SK-N-MC (cell line): ENCODE data around the gene PARP1.

Source experiments
- DNase-seq: peaks from one replicate; pipeline ENCODE4 v3.0.0-alpha.2; 2011; ENCODE audit warnings: low read depth, low spot score
- H3K27ac ChIP-seq: fragments of 200-600 bp; sonication (generic); 2 replicates; pipeline ENCODE4 v1.5.1; 2016; ENCODE audit warnings: mixed run types
- H3K36me3 ChIP-seq: fragments of 200-600 bp; sonication (generic); 2 replicates; pipeline ENCODE4 v1.6.1; 2017; ENCODE audit warnings: antibody characterized with exemption, low read length, mixed read lengths; ENCODE audit not compliant: insufficient read depth
- H3K4me3 ChIP-seq: fragments of 200-600 bp; sonication (generic); 2 replicates; pipeline ENCODE4 v1.5.1; 2016
- H3K9ac ChIP-seq: fragments of 200-600 bp; sonication (generic); 2 replicates; pipeline ENCODE4 v1.8.0; 2017; ENCODE audit warnings: mixed run types, mixed read lengths; ENCODE audit not compliant: insufficient read length
- H3K9me3 ChIP-seq: fragments of 200-600 bp; sonication (generic); 2 replicates; pipeline ENCODE4 v1.6.1; 2017; ENCODE audit warnings: low read depth, mild to moderate bottlenecking, antibody characterized with exemption, low read length, moderate library complexity, mixed read lengths
- EZH2 ChIP-seq: fragments of 200-600 bp; sonication (generic); IDR thresholded peaks from one replicate; pipeline ENCODE4 v1.6.1; 2017; ENCODE audit warnings: antibody characterized with exemption
- FOXP2 ChIP-seq: optimal IDR thresholded peaks from 2 replicates; pipeline ENCODE3; 2011; ENCODE audit warnings: mild to moderate bottlenecking, moderate library complexity; ENCODE audit not compliant: insufficient read depth; ENCODE audit errors: extremely low read length, control extremely low read depth
- POLR2AphosphoS5 ChIP-seq: IDR thresholded peaks from 2 replicates; pipeline ENCODE4 v1.6.1; 2012; ENCODE audit warnings: mild to moderate bottlenecking, low read depth, low read length, borderline replicate concordance

PARP1 gene

GRCh38 chr1:226362361-226362760 lies 45.5 kb downstream of the PARP1 start:
- Histone ChIP-seq H3K27ac (no peak overlapping the region), H3K36me3 (peaks cover 88% of the 10 kb centered on the region), H3K9me3 (no peaks in the 10 kb centered on the region), H3K4me3 (no peak overlapping the region), H3K9ac (no peak overlapping the region)
- DNase-seq: no peak
- no peak for TF ChIP-seq POLR2AphosphoS5

GRCh38 chr1:226360106-226360746 lies 47.7 kb downstream of the PARP1 start:
- TF ChIP-seq POLR2AphosphoS5: no peak
- no peak overlapping the region for H3K4me3 ChIP-seq
- H3K9me3 ChIP-seq: no peaks in the 10 kb centered on the region
- H3K9ac ChIP-seq: no peak overlapping the region
- no peak overlapping the region for H3K27ac ChIP-seq
- peaks cover 72% of the 10 kb centered on the region for H3K36me3 ChIP-seq
- DNase-seq: no peak

GRCh38 chr1:226357416-226357815 lies 50.5 kb downstream of the PARP1 start:
- Histone ChIP-seq H3K9ac (no peak overlapping the region), H3K9me3 (no peaks in the 10 kb centered on the region), H3K27ac (no peak overlapping the region), H3K4me3 (no peak overlapping the region), H3K36me3 (peaks cover 44% of the 10 kb centered on the region)
- DNase-seq: no peak
- no peak for TF ChIP-seq EZH2
- no peak for TF ChIP-seq POLR2AphosphoS5
- TF ChIP-seq FOXP2: no peak

- Histone ChIP-seq H3K9ac (no peak overlapping the region), H3K27ac (no peak overlapping the region), H3K36me3 (peaks cover 29% of the 10 kb centered on the region), H3K4me3 (no peak overlapping the region), H3K9me3 (no peaks in the 10 kb centered on the region)
- TF ChIP-seq POLR2AphosphoS5: no peak
- no peak for TF ChIP-seq FOXP2
- TF ChIP-seq EZH2: no peak
- DNase-seq: no peak
These were observed 52.0 kb downstream of the PARP1 start for GRCh38 chr1:226355669-226356551.

- TF ChIP-seq FOXP2 (no peak), EZH2 (no peak), POLR2AphosphoS5 (no peak)
- no peak overlapping the region for H3K9ac ChIP-seq
- no peak overlapping the region for H3K4me3 ChIP-seq
- H3K36me3 ChIP-seq: peaks cover 22% of the 10 kb centered on the region
- H3K27ac ChIP-seq: no peak overlapping the region
- no peak for DNase-seq
- H3K9me3 ChIP-seq: no peaks in the 10 kb centered on the region
These were observed 52.9 kb downstream of the PARP1 start for GRCh38 chr1:226355016-226355415.

GRCh38 chr1:226353698-226354525 lies 54.0 kb downstream of the PARP1 start:
- no peak overlapping the region for H3K27ac ChIP-seq
- H3K36me3 ChIP-seq: peaks cover 12% of the 10 kb centered on the region
- no peak for DNase-seq
- TF ChIP-seq POLR2AphosphoS5: no peak
- TF ChIP-seq EZH2: no peak
- TF ChIP-seq FOXP2: no peak
- H3K9me3 ChIP-seq: no peaks in the 10 kb centered on the region
- H3K4me3 ChIP-seq: no peak overlapping the region
- H3K9ac ChIP-seq: no peak overlapping the region

GRCh38 chr1:226351709-226352108 lies 56.2 kb downstream of the PARP1 start:
- Histone ChIP-seq H3K9me3 (no peaks in the 10 kb centered on the region), H3K9ac (no peak overlapping the region), H3K27ac (no peak overlapping the region), H3K36me3 (peaks cover 5% of the 10 kb centered on the region; the same call in 1 of the 2 replicates), H3K4me3 (no peak overlapping the region)
- DNase-seq: no peak
- TF ChIP-seq POLR2AphosphoS5 (no peak), EZH2 (no peak), FOXP2 (no peak)

GRCh38 chr1:226350519-226350865 lies 57.4 kb downstream of the PARP1 start:
- TF ChIP-seq FOXP2 (no peak), POLR2AphosphoS5 (no peak), EZH2 (no peak)
- H3K9me3 ChIP-seq: no peaks in the 10 kb centered on the region
- peaks cover 2% of the 10 kb centered on the region; the same call in 1 of the 2 replicates for H3K36me3 ChIP-seq
- DNase-seq: no peak
- peak overlapping the region; percentile 63 for H3K9ac ChIP-seq
- H3K27ac ChIP-seq: peak overlapping the region; percentile 91
- H3K4me3 ChIP-seq: peak overlapping the region; percentile 51
